Forelimb muscle (tissue), 1 donor: ENCODE results near the gene PDZRN3. TPM values are rescaled to one million over a fixed set of nuclear protein-coding genes. Genes with fewer than 3 reads are reported as not detected.
"Not testable (repeated sequence)": the region's sequence is repeated elsewhere in the genome, so short reads cannot be mapped to it uniquely, and the experiment has no call there.

Experiments used
- DNase-seq: peaks from one replicate; pipeline ENCODE4 v3.0.0-alpha.2; 2013; ENCODE audit warnings: low read depth
- polyA plus RNA-seq: library from polyadenylated mRNA; unstranded; fragments of 120-200 nt; gene quantifications from one replicate; pipeline ENCODE4 v1.2.1, GENCODE V29; 2013; ENCODE audit not compliant: insufficient read length

Gene PDZRN3
- polyA plus RNA-seq, 1 donor: 69.6 TPM

DNA sequence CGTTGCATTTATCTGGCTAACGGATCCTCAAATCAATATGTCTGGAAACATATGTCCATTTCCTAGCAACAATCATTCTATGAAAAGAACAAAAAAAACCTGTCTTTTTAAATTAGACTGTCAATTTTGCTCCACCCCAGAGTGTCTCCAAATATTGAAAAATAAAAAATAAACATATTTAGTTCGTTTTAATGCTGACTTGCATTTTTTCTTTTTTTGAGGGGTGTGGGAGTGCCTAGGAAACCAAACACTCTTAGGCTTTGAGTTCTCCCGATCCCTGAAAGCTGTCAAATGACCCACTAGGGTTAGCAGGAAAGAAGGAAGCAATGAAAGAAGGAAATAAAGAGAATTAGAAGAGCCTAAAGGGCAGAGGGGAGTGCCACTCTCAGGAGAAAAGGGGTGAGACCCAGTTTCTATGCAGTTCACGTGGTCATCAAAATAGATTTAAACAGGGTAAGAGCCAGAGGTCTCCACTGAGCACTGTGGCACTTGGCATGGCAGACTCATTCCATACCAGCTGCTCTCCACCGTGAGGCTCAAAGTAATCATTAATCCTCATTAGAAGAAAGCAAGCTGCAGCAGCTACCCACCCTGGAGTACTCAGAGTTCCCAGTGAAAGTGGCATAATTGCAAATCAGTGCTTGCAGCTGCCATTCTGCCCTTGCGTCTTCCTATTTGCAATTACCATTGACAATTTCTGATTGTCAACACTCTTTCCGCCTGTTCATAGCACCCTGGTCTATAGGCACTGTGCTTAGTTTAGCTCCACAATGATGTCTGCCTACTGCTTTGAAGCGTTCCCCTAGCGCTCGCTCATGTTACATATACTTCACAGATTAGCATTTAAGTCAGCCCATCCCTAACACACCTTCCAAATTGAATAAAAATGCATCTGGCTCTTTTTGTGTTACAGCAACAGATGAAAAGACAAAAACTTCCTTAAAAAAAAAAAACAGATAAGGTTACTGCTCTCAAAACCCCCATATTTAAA, 32.3 kb downstream of the PDZRN3 start:
- no peak for DNase-seq

DNA sequence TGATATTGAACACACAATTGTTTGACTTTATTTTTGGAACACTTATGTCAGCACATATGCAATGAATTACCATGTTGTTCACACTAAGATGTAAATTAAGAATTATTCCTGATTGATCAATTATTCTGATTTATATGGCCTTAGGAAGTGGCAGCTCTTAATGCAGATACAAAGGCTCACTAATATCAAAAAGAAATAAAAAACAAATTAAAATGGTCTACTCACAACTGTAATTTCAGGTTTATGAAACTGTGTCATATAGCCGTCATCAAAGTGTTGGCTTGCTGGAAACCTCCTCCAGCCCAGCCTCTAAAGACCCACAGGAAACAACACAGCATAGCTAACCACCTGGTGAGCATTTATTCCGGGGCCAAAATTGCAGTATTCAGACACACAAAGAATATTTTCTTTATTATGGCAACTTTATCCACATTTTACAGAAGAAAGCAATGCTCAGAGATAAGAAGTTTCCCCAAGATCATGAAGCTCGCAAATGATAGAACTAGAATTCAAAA, 33.4 kb downstream of the PDZRN3 start:
- DNase-seq: no peak

DNA sequence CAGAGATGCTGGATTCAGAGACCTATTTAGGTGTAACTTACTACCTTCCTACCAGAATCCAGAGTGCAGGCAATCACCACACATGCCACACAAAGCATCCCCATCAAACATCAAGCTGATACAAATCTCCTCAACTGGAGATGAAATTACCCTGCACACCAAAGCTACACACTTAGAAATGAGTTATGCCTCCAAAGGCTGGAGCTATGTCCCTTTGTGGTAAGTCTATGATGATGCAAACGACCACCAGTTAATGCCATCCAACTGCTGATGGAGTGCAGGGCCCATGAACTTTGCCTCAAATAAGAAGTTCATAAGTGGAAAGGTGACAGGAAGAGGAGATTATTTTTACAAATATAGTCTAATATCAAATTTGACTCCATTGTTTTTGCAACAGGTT, 38.1 kb downstream of the PDZRN3 start:
- no peak for DNase-seq

DNA sequence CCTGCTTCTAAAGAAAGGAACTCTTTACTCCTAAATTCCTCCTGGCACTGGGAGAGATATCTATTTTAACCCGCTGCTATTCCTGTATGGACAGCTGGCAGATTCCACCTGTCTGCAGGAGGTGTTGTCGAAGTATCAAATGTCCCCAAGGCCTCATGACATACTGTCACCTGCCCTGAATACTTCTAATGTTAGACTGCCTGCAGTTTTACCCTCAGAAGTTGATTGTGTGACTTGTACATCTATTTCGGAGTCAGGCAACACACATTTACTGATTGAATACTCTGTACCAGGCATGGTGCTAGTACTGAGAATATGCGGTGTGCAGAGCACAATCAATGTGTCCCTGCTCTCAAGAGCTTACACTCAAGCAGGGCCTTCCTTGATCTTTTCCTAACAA, 38.6 kb downstream of the PDZRN3 start:
- DNase-seq: no peak

DNA sequence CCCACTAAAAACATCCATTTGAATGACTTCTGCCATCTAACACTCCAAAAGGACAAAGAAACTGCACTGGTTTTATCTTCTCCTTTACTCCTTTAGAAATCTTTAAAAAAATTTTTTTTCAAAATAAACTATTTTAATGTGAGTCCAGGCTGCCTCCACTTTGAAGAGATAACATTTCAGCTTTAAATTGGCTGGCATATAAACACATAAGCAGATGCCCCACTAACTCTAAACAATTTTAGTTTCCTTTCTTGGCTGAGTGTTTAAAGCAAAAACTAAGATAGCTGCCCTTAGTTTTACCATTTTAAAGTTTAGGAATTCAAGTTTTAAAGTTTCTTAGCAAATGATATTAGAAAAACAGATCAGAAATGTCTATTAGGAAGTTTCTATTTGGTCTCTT, 39.9 kb downstream of the PDZRN3 start:
- DNase-seq: no peak

DNA sequence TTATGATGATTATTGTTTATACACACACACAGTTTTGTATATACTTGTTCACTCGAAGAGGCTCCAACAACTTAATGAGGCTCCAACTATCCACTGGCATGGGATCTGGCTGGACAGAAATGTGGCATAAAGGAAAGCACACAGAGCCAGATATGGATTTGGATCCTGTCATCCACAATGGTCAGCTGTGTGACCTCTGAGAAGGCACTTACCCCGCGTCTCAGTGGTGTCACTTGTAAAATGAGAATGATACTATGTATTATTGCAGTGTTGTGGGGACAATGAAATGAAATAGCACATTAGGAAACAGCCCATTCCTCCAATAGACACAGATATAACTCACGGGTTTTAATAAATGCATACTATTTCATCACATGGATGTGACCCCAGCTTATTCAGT, 42.2 kb downstream of the PDZRN3 start:
- DNase-seq: no peak

DNA sequence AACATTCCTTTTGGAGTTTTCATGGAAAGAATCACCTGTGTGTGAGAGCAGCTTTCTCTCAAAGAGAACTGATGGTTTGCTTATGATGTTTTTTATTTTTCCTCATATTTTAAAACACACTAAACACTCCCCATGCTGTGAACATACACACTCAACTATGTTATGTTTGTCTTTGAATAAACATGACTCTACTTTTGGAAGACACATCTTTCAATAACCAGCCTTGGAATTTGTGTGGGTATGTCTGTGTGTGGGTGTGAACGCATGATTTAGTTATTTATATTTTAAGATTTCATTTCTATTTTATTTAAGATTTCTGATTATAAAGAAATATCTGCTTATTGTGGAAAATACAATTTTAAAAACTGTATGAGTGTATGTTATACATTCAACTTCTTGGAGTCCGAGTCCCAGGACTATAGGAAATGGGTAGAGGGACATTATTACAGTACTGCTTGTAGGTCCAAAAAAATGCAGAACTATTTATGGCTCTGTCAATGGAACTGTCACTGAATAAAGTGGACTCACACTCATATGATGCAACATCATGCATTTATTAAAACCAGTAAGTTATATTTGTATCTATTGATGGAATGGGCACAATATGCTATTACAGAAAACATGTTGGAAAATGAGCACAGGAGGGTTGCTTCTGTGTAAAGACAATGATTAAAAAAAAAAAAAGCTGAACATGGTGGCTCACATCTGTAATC, 43.5 kb downstream of the PDZRN3 start:
- DNase-seq: no peak

DNA sequence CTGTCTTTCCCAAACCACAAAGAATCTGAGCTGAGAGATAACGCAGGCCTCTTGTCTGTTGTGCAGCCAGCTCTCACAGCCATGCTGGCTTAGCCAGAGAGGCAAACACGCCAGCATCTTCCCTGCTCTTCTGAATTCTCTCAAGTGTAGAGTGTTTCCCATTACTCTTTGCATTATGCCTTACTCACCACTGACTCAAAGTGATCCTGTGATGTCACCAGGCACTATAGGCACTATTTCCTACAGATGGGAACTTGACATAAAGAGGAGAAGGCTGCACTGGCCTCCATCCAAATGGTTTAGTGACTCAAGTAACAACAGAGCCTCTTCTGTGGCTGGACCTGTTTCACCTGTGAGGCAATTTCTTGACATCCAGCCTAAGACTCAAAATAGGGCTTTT, 44.4 kb downstream of the PDZRN3 start:
- no peak for DNase-seq

GRCh38 chr3:73577704-73578103, 47.0 kb downstream of the PDZRN3 start:
- no peak for DNase-seq

DNA sequence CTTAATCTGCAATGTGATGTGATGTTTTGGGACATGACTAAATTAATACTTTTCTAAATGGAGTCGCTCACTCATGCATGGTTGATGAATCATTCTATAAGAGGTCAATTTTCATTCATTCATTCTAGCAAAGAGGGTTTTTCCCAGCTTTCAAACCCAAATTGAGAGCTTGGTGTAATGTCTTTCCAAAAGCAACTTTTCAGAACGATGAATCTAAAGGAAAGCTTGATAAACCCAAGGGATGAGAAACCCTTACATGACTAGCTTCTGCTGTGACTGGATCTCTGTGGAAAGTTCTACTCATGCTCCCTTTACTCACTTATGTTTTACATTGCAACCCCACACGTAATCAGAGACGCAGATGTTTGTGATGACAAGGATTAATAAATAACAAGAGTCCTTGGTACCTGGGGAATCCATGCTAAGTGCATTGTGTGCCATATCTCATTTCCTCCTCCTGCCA, 47.7 kb downstream of the PDZRN3 start:
- DNase-seq: no peak

- no peak for DNase-seq
Measured at GRCh38 chr3:73575953-73576352, 48.8 kb downstream of the PDZRN3 start.

DNA sequence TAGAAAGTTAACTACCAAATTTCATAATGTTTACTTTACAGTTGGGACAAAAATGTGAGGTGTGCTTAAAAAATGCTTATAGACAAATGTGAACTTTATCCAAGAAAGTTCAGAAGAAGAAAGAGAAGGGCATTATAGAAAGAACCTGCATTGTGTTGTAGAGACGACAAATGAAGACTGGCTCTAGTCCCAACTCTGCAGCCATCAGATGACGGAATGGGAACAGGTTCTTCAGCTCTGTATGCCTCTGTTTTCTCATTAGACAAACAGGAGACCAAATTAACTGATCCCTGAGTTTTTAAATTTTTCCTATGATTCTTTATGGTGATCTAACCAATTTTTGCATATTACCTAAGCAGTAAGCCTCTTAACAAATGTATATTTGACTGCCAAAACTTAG, 49.2 kb downstream of the PDZRN3 start:
- DNase-seq: no peak

- DNase-seq: no peak
Measured at GRCh38 chr3:73573204-73573603, 51.5 kb downstream of the PDZRN3 start.

GRCh38 chr3:73572368-73572767, 52.4 kb downstream of the PDZRN3 start:
- no peak for DNase-seq

DNA sequence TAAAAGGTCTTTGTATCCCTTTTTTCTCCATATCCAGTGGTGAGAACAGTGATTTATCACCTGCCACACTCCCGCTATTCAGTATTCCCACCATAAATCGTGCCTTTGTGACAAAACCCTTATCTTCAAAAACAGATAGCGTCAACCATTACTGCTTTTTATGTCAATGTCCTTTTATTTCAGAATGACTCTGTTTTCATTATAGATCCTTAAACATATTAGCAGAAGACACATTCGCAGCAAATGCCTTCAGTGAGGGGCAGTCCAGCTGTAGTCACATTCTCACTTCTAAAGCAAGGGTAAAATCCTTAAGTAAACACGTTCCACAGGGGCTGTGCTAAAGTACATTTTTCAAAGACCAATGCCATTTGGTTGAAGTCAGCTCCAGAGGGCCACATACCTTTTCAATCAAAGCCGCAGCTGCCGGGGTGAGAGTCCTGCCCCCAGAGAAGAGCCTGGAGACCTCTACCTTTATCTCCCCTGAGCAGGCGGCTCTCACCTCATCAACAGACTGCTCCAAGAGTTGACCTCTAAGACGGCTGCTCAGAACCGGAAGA, 53.4 kb downstream of the PDZRN3 start:
- DNase-seq: no peak

DNA sequence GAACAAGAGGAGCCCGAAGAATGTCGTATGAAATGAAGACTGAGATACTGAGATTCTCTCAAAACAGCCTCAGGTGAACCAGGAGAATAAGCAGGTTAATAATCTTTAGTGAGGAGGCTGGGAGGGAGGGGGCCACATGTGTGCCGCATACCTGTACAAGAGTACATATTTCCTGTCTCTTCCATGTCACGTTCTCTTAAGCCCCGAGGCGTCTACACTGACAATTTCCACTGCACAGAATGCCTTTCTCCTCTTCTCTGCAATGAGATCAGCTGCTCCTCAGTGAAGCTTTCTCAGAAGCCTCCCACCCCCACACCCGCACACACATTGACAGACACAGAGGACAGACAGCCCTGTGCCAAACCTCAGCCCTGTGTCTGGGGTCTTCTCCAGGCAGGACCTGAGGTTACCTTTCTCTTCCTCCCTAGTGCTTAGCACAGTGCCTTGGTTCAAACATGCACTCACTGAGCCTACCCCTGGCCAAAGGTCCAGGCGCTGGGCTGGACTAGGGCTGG, 55.4 kb downstream of the PDZRN3 start:
- DNase-seq: no peak

GRCh38 chr3:73568371-73568862, 56.3 kb downstream of the PDZRN3 start:
- no peak for DNase-seq

DNA sequence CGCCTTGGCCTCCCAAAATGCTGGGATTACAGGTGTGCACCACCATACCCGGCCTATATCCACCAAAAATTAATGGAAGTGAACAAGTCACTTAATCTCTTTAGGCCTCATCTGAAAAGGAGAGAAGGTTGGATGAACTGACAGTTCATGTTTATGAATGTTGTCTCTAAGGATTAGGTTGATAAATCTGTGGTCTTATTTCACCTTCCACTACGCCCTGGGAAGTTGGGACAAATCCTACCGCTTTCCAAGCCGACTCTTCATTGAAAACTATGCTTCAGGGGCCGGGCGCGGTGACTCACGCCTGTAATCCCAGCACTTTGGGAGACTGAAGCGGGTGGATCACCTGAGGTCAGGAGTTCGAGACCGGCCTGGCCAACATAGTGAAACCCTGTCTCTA, 59.4 kb downstream of the PDZRN3 start:
- DNase-seq: not testable (repeated sequence)

- DNase-seq: no peak
Measured at GRCh38 chr3:73563896-73564582, 60.7 kb downstream of the PDZRN3 start.

GRCh38 chr3:73561494-73561893, 63.2 kb downstream of the PDZRN3 start:
- no peak for DNase-seq

DNA sequence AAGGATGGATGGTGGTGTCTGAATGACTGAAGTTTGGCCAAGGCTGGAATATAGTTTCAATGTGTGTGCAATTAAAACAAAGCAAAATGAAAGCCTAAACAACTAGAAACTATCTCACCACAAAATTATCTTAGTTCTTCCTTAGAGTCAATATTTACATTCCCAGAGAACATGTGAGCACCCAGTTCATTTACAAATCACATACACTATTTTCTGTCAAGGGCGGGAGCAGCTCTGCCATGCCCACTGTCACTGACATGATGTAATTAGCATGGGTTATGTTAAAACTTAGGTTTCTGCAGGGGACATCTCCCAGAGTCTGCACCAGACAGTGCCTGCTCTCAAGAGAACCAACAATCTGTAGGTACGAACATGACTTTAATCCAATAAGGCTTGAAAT, 65.0 kb downstream of the PDZRN3 start:
- DNase-seq: no peak
